GM06990 (cell line): ENCODE measurements around the gene LAMA1.

Experiments
- DNase-seq: peaks from one replicate; pipeline ENCODE4 v3.0.0-alpha.2; 2011; ENCODE audit not compliant: insufficient read length; ENCODE audit errors: extremely low read depth
- H3K27me3 ChIP-seq: replicated peaks from 2 replicates; pipeline ENCODE4 v1.6.0; 2011; ENCODE audit warnings: low read length; ENCODE audit not compliant: control insufficient read depth, insufficient read depth
- H3K36me3 ChIP-seq: 2 replicates; pipeline ENCODE4 v1.5.1; 2011; ENCODE audit warnings: low read length; ENCODE audit not compliant: control insufficient read depth, insufficient read depth
- H3K4me3 ChIP-seq: replicated peaks from 2 replicates; pipeline ENCODE4 v1.5.1; 2011; ENCODE audit warnings: low read depth, mild to moderate bottlenecking, control low read depth, low read length
- TF ChIP-seq, protein P1 (sequence below): IDR thresholded peaks from 2 replicates; pipeline ENCODE4 v1.5.1; 2011; ENCODE audit warnings: low read length, control low read depth, mild to moderate bottlenecking, inconsistent platforms; ENCODE audit not compliant: insufficient read depth, poor library complexity, severe bottlenecking

Gene LAMA1

DNA sequence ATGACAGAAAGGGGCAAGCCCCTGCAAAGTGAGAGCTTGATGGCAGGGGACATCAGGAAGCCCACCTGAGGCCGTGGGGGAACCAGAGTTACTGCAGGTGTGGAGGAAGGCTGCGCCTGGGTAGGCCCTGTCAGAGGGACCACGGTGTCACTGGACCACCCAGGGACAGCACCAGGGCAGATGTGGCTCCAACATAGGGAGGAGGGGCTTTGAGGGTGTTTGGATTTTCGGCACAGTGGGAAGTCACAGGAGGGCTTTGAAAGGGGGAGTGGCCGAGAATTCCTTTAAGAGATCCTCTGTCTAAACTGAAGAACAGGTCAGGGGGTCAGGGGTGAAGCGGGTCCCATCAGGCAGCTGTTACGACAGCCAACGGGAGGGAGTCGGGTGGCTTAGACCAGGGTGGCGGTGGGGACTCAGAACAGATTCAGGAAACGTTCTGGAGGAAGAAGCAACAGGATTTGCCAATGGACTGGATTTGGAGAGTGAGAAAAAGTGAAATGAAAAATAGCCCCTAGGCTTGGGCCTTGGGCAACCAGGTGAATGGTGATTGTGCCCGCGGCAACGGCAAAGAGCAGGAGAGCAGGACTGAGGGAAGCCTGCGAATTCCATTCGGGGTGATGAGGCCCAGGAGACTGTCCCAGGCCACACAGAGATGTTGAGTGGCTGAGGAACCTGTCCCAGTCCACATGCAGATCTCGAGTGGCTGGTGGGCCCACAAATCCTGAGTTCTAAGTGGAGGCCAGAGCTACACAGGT is 166.1 kb downstream of the LAMA1 start:
- no peaks in the 10 kb centered on the region for H3K27me3 ChIP-seq
- TF ChIP-seq, protein P1, sequence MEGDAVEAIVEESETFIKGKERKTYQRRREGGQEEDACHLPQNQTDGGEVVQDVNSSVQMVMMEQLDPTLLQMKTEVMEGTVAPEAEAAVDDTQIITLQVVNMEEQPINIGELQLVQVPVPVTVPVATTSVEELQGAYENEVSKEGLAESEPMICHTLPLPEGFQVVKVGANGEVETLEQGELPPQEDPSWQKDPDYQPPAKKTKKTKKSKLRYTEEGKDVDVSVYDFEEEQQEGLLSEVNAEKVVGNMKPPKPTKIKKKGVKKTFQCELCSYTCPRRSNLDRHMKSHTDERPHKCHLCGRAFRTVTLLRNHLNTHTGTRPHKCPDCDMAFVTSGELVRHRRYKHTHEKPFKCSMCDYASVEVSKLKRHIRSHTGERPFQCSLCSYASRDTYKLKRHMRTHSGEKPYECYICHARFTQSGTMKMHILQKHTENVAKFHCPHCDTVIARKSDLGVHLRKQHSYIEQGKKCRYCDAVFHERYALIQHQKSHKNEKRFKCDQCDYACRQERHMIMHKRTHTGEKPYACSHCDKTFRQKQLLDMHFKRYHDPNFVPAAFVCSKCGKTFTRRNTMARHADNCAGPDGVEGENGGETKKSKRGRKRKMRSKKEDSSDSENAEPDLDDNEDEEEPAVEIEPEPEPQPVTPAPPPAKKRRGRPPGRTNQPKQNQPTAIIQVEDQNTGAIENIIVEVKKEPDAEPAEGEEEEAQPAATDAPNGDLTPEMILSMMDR: no peak
- no peak for DNase-seq
- no peaks in the 10 kb centered on the region for H3K36me3 ChIP-seq
- no peak overlapping the region for H3K4me3 ChIP-seq

DNA sequence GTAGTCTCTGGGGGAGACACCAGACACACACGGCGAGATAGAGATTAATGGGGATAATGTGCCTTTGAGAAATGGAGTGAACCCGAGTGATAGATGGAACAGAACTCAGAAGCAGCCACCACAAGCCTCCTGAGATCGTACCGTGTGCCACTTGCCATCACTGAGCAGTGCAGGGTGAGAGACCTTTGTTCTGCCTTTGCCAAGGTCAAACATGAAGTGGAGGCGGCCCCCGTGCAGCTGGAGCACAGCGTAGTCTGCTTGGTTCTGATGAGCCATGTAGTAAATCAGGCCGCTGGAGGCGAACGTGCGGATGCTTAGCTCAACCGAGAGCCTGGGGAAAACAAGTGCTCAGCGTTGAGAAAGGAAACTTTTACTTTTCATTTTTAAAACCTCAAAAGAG is 167.0 kb downstream of the LAMA1 start:
- Histone ChIP-seq H3K36me3 (no peaks in the 10 kb centered on the region), H3K27me3 (no peaks in the 10 kb centered on the region), H3K4me3 (no peak overlapping the region)
- TF ChIP-seq, protein P1: no peak
- DNase-seq: no peak

DNA sequence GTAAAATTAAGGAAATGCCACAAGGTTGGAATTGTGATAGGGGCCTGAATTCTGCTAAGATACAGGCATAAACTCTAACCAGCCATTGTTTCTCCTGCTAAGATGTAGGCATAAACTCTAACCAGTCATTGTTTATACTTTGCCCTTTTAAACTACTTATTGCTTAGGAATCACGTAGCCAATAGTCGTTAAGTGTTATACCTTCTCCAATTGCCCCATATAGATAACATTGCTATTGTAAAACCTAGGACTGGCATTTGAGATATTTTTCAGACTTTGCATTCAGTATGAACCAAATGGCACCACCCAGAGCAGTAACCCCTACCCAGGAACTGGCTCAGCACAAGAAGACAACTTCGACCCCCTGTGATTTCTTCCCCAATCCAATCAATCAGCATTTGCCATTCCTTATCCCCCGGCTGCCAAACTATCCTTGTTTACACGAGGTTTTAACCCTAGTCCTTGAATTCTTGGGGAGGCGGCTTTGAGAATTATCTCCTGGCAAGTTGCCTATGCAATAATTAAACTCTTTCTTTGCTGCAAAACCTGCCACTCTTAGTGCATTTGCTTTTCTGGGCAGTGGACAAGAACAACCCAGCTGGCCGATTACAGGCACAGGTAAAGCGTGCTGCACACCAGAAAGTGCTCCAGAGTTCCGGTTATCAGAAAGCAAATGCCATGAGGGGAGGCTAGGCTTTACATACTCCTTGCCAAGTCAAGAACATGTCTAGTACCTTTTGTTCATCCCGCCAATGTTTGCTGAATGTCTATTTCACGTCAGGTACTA is 167.6 kb downstream of the LAMA1 start:
- TF ChIP-seq, protein P1: no peak
- no peak for DNase-seq
- Histone ChIP-seq H3K36me3 (no peaks in the 10 kb centered on the region), H3K4me3 (no peak overlapping the region), H3K27me3 (no peaks in the 10 kb centered on the region)

DNA sequence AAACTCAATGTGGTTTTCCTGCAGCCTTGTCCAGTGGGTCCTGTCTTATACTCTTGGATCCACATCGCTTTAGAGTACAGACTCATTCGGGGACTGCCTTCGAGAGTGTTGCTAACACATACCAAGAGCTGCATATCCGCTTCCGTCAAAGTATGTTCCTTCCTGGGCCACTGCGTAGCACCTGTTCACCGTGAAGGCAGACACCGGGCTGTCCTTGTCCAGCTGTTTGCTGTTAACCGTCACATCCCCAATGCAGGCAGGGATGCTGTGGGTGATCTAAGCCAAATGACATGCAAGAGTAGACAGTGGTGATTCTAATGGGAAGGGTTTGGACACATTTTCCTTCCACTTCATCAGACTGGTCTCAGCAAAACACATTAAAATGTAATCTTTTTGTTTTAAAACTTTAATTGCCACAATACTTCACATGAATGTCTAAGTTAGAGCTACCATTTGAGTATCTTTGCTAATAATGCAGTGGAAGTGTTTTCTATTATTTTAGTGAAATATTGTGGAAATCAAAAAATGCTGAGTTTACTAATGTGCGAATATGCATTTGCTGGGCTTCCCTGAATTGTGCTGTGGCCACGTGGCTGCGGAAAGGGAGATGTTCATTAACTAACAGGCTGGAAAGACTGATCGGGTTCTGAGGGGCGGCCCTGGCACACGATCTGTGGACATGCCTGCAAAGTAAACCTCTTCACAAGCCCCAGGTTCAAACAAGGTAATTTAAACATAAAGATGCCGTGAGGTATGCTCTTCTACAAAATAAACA is 169.1 kb downstream of the LAMA1 start:
- TF ChIP-seq, protein P1: no peak
- no peaks in the 10 kb centered on the region for H3K27me3 ChIP-seq
- DNase-seq: no peak
- no peak overlapping the region for H3K4me3 ChIP-seq
- H3K36me3 ChIP-seq: no peaks in the 10 kb centered on the region

DNA sequence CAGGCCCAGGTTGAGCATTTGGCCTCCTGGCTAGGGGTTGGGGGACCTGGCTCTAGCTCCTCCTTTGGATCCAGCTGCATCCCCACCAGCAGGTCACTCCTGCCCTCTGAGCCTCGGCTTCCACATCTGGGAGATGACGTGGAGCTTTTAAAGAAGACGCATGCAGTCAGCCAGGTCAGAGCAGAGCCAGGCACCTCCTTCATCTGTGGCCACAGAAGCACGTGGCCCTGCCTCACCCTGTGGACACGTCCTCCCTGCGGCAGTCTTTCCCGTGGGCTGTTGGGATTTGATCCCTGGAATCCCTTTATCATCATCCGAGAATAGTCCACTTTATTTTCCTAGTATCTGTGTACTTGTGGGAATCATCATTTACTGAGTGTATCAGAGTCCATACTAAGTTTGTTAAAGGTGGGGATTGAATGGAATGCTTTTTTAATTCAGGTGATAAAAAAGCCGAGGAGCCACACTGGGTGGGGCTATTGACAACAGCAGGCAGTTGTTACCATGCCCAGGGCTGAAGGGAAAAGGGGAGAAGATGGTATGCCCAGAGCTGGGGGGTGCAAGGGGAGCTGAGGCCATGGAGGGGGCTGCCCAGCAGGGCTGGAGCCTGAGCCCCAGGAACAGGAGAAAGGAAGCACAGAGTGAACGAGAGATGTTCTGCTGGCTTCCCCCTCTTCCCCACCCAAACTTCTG is 170.1 kb downstream of the LAMA1 start:
- H3K36me3 ChIP-seq: no peaks in the 10 kb centered on the region
- no peak for DNase-seq

More for the DNA sequence above, 170.1 kb downstream of the LAMA1 start:
- H3K4me3 ChIP-seq: no peak overlapping the region
- TF ChIP-seq, protein P1: no peak
- no peaks in the 10 kb centered on the region for H3K27me3 ChIP-seq
